CD4-positive, alpha-beta T cell treated with Interleukin-6 for 4 hours (primary cell): ENCODE measurements around the gene CSRP2.

Experiments
- DNase-seq: peaks from one replicate; pipeline ENCODE4 v3.0.0-alpha.2; 2020; ENCODE audit warnings: mixed read lengths

Gene CSRP2

GRCh38 chr12:76878899-76879709 lies at the start of gene CSRP2:
Gene CSRP2, minus strand, starts transcription at chr12:76879019. Its CDS starts 12,759 bp downstream, at chr12:76866260.
- peak; percentile 75 for DNase-seq

GRCh38 chr12:76927170-76927784 lies 48.5 kb upstream of the CSRP2 start:
- peak; percentile 25 for DNase-seq

GRCh38 chr12:76925135-76925534 lies 46.3 kb upstream of the CSRP2 start:
- DNase-seq = no peak

- no peak for DNase-seq
Observed at GRCh38 chr12:76922866-76923265, 44.0 kb upstream of the CSRP2 start.

GRCh38 chr12:76921891-76922664 lies 43.3 kb upstream of the CSRP2 start:
- DNase-seq = no peak

- DNase-seq = no peak
Observed at GRCh38 chr12:76921100-76921471, 42.3 kb upstream of the CSRP2 start.

- no peak for DNase-seq
Observed at GRCh38 chr12:76920172-76921099, 41.6 kb upstream of the CSRP2 start.

GRCh38 chr12:76919383-76920171 lies 40.8 kb upstream of the CSRP2 start:
- no peak for DNase-seq

- DNase-seq = no peak
Observed at GRCh38 chr12:76916170-76916540, 37.3 kb upstream of the CSRP2 start.

- no peak for DNase-seq
Observed at GRCh38 chr12:76915361-76916169, 36.7 kb upstream of the CSRP2 start.

GRCh38 chr12:76914102-76914859 lies 35.5 kb upstream of the CSRP2 start:
- no peak for DNase-seq

- DNase-seq = no peak
Observed at GRCh38 chr12:76909290-76909689, 30.5 kb upstream of the CSRP2 start.

- DNase-seq = no peak
Observed at GRCh38 chr12:76908303-76909017, 29.6 kb upstream of the CSRP2 start.

GRCh38 chr12:76901628-76902380 lies 23.0 kb upstream of the CSRP2 start:
- no peak for DNase-seq

GRCh38 chr12:76899522-76899921 lies 20.7 kb upstream of the CSRP2 start:
- DNase-seq = no peak

GRCh38 chr12:76898442-76898841 lies 19.6 kb upstream of the CSRP2 start:
- DNase-seq = no peak

GRCh38 chr12:76896274-76896673 lies 17.5 kb upstream of the CSRP2 start:
- DNase-seq = no peak

- no peak for DNase-seq
Observed at GRCh38 chr12:76895796-76896195, 17.0 kb upstream of the CSRP2 start.

GRCh38 chr12:76891609-76892008 lies 12.8 kb upstream of the CSRP2 start:
- no peak for DNase-seq
